Measurements from ENCODE around the gene PDGFRA. TPM values are rescaled to one million over a fixed set of nuclear protein-coding genes. Genes with fewer than 3 reads are reported as not detected.

The PDGFRA gene
- total and polyA plus RNA-seq, 10 of the 15 experiments (the other 5 are each of a cell fraction or from before 2014, with no cell fraction given), result 0.01 to 0.28 (median 0.06) TPM; not detected in 5

DNA sequence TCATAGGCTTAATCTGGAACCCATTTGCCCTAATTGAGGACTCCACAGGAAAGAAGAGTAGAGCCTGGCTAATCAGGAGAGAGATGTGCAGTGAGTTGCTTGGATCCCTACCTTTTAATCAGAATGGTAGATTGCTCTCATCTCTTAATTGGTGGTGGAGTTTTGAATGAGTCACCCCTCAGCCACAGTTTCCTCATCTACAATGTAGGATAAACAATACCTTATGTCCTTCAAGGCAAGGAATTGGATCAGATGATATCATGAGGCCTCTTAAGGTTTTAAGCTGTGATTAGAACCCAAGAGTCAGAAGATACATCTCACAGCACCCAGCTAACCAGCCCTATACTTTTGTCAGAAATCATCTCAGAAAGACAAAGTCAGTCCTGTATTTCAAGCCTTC is 39.1 kb downstream of the PDGFRA start:
- no peaks in the 10 kb centered on the region for H4K20me1 ChIP-seq (ENCODE audit: control insufficient read depth, insufficient read depth)
- POLR2A ChIA-PET, result no interaction called here
- CTCF ChIA-PET, result interaction anchor here (0.6 kb wide), 1 partner anchor 354 kb away, joined by 3 read pairs; no protein-coding TSS in a partner anchor
- H3K27me3 ChIP-seq (replicated peaks in 1 of 2; ENCODE audit: control insufficient read depth in 2 of 2, insufficient read depth in 2 of 2, low read length in 1 of 2), result no peaks in the 10 kb centered on the region
- H3K4me1 ChIP-seq (ENCODE audit: control insufficient read depth, insufficient read depth, low read length), result no peaks in the 10 kb centered on the region
- RAD21 ChIA-PET (ENCODE audit: unreplicated experiment), result no interaction called here
- no peak overlapping the region for H2AFZ ChIP-seq (ENCODE audit: control insufficient read depth, low read depth, low read length)
- H3K9me3 ChIP-seq (replicated peaks; ENCODE audit: control insufficient read depth, insufficient read depth, low read length), result no peaks in the 10 kb centered on the region
- in situ Hi-C loops (cut with MboI), result no loop called here
- ATAC-seq (no peak), FAIRE-seq (peak; percentile 49), DNase-seq (ENCODE audit: low read depth, low spot score) (no peak)
- H3K79me2 ChIP-seq (ENCODE audit: control insufficient read depth, insufficient read depth, low read length), result no peaks in the 10 kb centered on the region
- no peak for TF ChIP-seq PAX5 (IDR thresholded peaks at IDR 0.05; ENCODE audit: borderline replicate concordance, low read depth, low read length)
- TF ChIP-seq EZH2 (IDR thresholded peaks at IDR 0.05; ENCODE audit: borderline replicate concordance, control insufficient read depth, low read depth, low read length), result no peak
- TF ChIP-seq NFIC (IDR thresholded peaks at IDR 0.05; ENCODE audit: low read depth, low read length), result no peak
- no peak for TF ChIP-seq RUNX3 (IDR thresholded peaks at IDR 0.05; ENCODE audit: low read length)
- TF ChIP-seq CHD2 (IDR thresholded peaks at IDR 0.05; ENCODE audit: borderline replicate concordance, low read depth, low read length), result no peak
- no peak for TF ChIP-seq SMAD1 (IDR thresholded peaks at IDR 0.05; ENCODE audit: low read depth, partially characterized antibody)
- TF ChIP-seq IRF4 (IDR thresholded peaks at IDR 0.05; ENCODE audit: low read depth, low read length), result no peak
- no peak for TF ChIP-seq TARDBP (IDR thresholded peaks at IDR 0.05; ENCODE audit: borderline replicate concordance)
- TF ChIP-seq, protein P1, sequence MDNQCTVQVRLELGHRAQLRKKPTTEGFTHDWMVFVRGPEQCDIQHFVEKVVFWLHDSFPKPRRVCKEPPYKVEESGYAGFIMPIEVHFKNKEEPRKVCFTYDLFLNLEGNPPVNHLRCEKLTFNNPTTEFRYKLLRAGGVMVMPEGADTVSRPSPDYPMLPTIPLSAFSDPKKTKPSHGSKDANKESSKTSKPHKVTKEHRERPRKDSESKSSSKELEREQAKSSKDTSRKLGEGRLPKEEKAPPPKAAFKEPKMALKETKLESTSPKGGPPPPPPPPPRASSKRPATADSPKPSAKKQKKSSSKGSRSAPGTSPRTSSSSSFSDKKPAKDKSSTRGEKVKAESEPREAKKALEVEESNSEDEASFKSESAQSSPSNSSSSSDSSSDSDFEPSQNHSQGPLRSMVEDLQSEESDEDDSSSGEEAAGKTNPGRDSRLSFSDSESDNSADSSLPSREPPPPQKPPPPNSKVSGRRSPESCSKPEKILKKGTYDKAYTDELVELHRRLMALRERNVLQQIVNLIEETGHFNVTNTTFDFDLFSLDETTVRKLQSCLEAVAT (IDR thresholded peaks at IDR 0.05), result no peak
- TF ChIP-seq ATF3 (IDR thresholded peaks at IDR 0.05; ENCODE audit: borderline replicate concordance, extremely low read depth, low read depth, low read length), result no peak
- no peak for TF ChIP-seq STAT1 (conservative IDR thresholded peaks at IDR 0.05)
- TF ChIP-seq NR2C2 (IDR thresholded peaks at IDR 0.05; ENCODE audit: borderline replicate concordance, control insufficient read depth, insufficient read length, low read depth), result no peak
- TF ChIP-seq, protein P2, sequence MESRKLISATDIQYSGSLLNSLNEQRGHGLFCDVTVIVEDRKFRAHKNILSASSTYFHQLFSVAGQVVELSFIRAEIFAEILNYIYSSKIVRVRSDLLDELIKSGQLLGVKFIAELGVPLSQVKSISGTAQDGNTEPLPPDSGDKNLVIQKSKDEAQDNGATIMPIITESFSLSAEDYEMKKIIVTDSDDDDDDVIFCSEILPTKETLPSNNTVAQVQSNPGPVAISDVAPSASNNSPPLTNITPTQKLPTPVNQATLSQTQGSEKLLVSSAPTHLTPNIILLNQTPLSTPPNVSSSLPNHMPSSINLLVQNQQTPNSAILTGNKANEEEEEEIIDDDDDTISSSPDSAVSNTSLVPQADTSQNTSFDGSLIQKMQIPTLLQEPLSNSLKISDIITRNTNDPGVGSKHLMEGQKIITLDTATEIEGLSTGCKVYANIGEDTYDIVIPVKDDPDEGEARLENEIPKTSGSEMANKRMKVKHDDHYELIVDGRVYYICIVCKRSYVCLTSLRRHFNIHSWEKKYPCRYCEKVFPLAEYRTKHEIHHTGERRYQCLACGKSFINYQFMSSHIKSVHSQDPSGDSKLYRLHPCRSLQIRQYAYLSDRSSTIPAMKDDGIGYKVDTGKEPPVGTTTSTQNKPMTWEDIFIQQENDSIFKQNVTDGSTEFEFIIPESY (IDR thresholded peaks at IDR 0.05), result no peak
- no peak overlapping the region for H3K4me2 ChIP-seq (ENCODE audit: control insufficient read depth, insufficient read depth)
- intact Hi-C loops (cut with micrococcal nuclease; ENCODE audit: unreplicated experiment), result no loop called here
- H3K4me3 ChIP-seq, result no peak overlapping the region
- H3K36me3 ChIP-seq (ENCODE audit: control insufficient read depth in 2 of 2, insufficient read depth in 2 of 2, low read length in 1 of 2), result no peaks in the 10 kb centered on the region
- no peak overlapping the region for H3K9ac ChIP-seq (ENCODE audit: control insufficient read depth, insufficient read depth, low read length)
- SMC1A ChIA-PET (ENCODE audit: uncharacterized antibody, unreplicated experiment), result no interaction called here
- no peak overlapping the region for H3K27ac ChIP-seq (ENCODE audit: control insufficient read depth, insufficient read depth)
- no TSS peak for BruUV-seq (replicated peaks)
